Cortex of kidney (tissue), 1 donor: ENCODE measurements around the gene NDNF.

ENCODE experiments used
- DNase-seq: peaks from one replicate; lab custom pipeline; 2025; lab: John Stamatoyannopoulos, UW

Gene NDNF

DNA sequence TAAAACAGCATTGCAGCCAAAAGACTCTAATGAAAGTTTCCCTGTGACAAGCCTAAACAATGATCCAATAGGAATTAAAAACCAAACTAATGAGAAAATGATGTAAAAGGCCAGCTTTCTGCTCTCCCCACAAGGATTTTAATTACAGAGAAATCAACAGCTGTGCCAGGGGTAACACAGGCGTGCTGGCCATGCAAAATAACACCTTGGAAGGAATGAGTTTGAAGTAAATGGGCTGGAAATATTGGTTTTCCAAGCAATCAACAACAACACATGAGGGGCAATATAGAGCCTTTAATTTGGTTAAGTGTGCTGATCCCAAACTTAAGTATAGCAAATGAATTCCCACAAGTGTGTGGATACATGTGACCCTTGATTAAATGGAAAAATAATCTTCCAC lies 56.9 kb downstream of the NDNF start:
- DNase-seq, result no peak

DNA sequence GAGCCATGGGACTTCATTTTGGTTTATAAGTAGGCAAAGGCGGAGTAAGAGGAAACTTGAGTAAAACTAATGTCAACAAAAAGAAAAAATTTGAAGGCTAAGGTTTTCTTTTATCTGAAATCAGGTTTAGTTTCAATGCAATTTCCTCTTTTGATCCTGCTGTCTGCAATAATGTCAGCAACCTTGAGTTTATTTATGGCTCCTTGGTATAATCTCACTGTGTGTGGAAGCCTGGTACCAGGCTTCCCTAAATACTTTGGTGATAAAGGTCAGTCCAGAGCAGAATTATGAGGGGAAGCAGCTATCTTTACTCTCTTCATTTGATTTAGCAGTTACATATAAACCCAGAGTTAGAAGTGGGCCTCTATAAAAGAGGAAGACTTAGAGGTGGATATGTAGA lies 57.8 kb downstream of the NDNF start:
- no peak for DNase-seq

DNA sequence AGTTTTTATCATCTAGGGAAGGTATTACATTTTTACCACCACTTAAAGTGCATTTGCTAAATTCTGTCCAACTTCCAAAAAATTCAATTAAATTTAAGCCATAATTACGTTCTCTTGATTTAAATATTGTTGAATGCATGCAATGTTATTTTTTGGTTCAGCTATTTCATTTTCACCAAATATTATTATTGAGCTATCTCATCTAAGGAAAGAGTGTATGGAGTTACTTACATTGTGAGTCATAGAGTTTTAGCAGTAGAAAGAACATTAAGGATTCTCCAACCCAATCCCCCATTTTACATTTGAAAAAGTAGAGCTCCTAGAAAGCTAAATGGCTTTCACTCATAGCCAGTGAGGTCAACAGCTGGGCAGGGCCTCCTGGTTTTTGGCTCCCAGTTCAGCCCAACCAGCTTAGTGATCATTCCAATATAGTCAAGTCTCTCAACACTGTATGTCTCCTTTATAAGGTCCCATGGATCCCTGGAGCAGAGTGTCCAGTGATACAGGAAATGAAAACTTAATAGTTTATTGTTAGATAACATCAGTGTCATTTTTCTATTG lies 60.5 kb downstream of the NDNF start:
- DNase-seq, result no peak

DNA sequence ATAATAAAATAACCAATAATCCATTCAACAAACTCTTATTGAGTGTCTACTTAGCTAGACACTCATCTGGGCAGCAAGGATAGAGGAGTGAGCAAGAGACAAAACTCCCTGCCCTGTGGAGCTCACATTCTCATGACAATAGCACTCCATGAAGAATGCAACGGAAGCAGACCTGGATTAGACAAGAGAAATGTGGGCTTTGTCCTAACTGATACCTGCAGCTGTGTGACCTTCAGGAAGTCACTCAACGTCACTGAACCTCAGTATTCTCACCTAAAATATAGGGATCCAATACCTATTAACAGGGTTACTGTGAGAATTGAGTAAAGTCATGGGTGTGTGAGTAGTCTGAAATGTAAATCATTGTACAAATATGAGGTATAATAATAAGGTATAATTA lies 61.2 kb downstream of the NDNF start:
- no peak for DNase-seq

DNA sequence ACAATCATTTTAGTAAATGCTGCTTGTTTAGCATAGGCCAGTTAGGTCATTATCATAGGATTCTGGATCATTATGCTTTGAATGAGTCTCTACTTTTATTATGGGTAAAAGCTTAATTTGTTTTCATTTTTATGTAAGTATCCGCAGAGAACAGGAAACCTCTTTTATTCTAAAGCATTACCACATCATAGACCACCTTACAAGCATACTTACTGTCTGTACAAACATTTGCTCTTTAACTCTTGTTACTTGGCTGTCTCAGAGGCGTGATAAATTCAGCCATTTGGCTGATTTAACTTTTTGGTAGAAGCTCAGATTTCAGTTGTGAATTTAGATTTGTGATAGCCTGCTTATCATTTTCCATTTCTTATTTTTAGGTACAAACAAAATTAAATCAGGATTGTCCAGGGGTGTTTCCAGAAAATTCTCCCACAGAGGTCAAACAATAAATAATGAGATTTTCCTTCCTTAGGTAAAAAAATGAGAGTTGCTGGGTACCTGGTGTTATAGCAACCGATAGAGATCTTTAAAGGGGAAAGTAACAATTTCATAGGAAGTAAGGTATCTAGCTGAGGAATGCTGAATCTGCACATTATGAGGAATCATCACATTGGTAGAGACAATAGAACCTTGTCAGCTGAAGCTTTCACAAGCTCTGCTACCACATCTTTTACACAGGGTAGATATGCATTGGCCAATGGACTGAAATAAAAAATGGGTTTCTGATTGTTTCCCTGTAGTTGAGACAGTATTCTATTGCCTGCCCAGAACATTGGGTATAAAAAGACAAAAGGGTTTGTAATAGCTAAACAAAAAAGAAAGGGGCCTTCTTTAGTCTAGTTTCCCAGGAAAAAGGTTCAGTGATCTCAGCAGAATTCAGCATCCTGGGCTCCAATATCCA lies 62.5 kb downstream of the NDNF start:
- no peak for DNase-seq

DNA sequence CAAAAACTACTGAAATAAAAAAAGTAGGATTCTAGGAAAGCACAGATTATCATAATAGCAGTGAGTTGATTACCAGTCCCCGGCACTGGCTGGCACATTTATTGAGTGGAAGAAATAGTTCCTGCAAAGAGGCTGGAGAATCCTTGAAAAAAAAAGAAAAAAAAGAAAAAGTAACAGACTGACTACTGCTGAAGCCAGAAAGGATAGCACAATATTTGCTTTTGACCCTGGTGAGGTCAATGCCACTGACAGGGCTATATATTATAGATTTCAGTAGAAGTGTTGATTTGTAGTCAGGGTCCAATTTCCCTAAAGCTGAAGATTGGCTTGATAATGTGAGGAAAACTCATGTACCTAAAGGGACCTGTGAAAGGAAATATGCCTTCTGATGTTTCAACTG lies 64.7 kb downstream of the NDNF start:
- DNase-seq, result no peak

DNA sequence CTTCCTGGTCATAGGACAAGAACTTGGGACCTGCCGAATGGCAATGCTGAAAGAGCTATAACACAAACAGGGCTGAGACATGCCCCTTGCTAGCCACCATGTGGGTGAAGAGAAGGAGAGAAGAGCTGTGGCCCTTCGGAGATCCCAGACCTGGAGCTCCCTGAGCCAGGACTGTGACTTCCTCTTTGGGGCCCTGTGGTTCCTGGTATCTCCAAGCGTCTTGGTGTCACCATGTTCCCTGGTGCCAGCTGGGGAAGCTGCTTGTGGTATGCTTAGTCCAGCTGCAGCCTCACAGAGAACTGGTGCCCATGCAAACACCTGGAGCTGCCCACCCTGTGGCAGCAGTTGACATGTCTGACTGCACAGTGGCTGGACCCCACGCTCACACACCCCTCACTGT lies 68.5 kb downstream of the NDNF start:
- no peak for DNase-seq

DNA sequence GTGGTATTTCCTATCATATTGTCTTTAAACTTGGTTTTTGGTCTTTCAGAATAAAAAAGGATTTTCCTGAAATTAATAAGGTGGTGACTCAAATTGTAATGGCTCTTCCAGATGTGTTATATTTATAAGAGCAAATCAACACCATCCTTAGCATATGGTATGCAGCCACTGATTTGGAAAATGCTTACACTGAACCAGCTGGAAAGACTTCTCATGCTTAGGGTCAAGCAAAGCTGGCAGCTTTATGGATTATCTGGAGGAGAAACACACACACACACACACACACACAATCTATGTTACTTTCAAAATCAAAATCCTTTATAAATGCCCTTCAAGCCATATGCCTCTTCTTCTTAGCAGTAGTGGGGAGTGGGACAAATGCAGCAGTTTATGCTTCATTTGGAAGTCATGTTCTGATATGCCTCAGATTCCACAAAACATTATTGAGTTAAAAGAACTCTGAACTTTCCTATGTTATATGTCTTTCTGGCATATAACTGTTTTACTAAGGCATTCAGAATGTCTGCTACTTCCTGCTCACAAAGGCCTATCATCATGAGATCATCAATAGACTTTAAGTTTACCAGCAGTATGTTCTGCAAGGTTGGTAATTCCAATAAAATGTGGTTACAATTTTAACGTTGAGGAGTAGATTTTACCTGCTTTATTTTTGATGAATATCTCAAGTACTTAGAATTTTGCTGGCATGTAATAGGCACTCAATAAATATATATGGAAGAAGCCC lies 76.9 kb downstream of the NDNF start:
- no peak for DNase-seq

DNA sequence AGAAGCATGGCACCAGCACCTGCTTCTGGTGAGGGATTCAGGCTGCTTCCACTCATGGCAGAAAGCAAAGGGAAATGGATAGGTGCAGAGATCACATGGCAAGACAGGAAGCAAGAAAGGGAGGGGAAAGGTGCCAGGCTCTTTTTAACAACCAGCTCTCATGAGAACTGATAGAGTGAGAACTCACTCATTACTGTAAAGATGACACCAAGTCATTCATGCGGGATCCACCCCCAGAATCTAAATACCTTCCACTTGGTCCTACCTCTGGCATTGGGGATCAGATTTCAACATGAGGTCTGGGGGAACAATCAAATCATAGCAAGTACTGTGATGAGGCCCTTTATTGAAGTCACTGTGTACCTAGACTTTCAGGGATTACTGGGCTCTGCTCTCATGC lies 77.8 kb downstream of the NDNF start:
- DNase-seq, result no peak

DNA sequence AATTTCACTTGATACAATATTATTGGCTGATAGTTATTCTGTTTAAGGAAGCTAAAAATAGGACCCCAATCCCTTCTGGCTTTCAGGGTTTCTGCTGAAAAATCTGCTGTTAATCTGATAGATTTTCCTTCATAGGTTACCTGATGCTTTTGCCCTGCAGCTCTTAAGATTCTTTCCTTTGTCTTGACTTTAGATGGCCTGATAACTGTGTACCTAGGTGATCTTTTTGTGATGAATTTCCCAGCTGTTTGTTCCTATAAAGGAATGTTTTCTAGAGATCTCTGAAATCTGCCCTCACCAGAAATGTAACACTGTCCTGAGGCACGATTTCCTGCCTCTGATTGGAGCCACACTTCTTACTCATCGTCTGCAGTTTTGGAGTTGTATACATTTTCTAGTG lies 80.5 kb downstream of the NDNF start:
- no peak for DNase-seq

DNA sequence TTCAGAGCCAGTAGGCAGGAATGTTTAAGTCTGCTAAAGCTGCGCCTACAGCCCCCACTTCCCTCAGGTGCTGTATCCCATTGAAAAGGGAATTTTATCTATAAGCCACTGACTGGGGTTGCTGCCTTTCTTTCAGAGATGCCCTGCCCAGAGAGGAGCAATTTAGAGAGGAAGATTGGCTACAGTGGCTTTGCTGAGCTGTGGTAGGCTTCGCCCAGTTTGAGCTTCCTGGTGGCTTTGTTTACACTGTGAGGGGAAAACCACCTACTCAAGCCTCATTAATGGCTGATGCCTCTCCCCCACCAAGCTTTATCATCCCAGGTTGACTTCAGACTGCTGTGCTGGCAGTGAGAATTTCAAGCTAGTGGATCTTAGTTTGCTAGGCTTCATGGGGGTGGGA lies 82.1 kb downstream of the NDNF start:
- no peak for DNase-seq
